SK-N-SH (cell line): ENCODE results near the gene SPDYE3. TPM values are rescaled to one million over a fixed set of nuclear protein-coding genes. Genes with fewer than 3 reads are reported as not detected.
A peak's percentile ranks its signal among the peaks of the same experiment; 100 is the strongest.
"Not testable (repeated sequence)": the region's sequence is repeated elsewhere in the genome, so short reads cannot be mapped to it uniquely, and the experiment has no call there.

Experiments
- CTCF ChIA-PET: fragments of 300-600, 350-600 bp; formaldehyde crosslinking; extraction: SDS; loops from one replicate; lab custom pipeline; 2021; lab: Yijun Ruan, JAX
- POLR2A ChIA-PET: fragments of 350-600 bp; sonication (Branson Sonifier 250); formaldehyde crosslinking; extraction: SDS; loops from one replicate; lab custom pipeline; 2020; ENCODE audit warnings: antibody characterized with exemption, inconsistent platforms; lab: Yijun Ruan, JAX
- DNase-seq: peaks from one replicate; pipeline ENCODE4 v3.0.0; 2012
- H2AFZ ChIP-seq: fragments of 200-600 bp; sonication (generic); 2 replicates; pipeline ENCODE4 v1.8.1; 2016; ENCODE audit warnings: antibody characterized with exemption, mild to moderate bottlenecking, low read depth
- H3F3A ChIP-seq: fragments of 200-600 bp; sonication (generic); replicated peaks from 2 replicates; pipeline ENCODE3; 2016; ENCODE audit warnings: antibody characterized with exemption, mild to moderate bottlenecking; ENCODE audit not compliant: insufficient read depth
- H3K27ac ChIP-seq, 2 experiments: fragments of 200-500 bp in 1 of 2; fragments of 200-600 bp in 1 of 2; sonication (Bioruptor generic) in 1 of 2; sonication (generic), shearing (Covaris generic) in 1 of 2; 2 replicates each; pipeline versions ENCODE4 v1.5.1 to v1.6.1; 2014 to 2016; ENCODE audit warnings: low read depth in 2 of 2, inconsistent platforms in 1 of 2, low read length in 1 of 2, mild to moderate bottlenecking in 1 of 2, mixed read lengths in 1 of 2
- H3K27me3 ChIP-seq: fragments of 200-600 bp; sonication (generic), shearing (Covaris generic); 2 replicates; pipeline ENCODE4 v1.6.1; 2016; ENCODE audit warnings: mixed run types; ENCODE audit not compliant: insufficient read depth
- H3K36me3 ChIP-seq, 2 experiments: fragments of 200-500 bp in 1 of 2; fragments of 200-600 bp in 1 of 2; sonication (Bioruptor generic) in 1 of 2; sonication (generic) in 1 of 2; replicated peaks in 1 of 2; 2 replicates each; pipeline versions ENCODE3 to v1.5.1; 2014 to 2016; ENCODE audit warnings: low read length in 1 of 2, mild to moderate bottlenecking in 1 of 2; ENCODE audit not compliant: insufficient read depth in 2 of 2, control insufficient read depth in 1 of 2
- H3K4me1 ChIP-seq, 2 experiments: fragments of 200-500 bp in 1 of 2; fragments of 200-600 bp in 1 of 2; sonication (Bioruptor generic) in 1 of 2; sonication (generic), shearing (Covaris generic) in 1 of 2; 2 replicates each; pipeline versions ENCODE4 v1.5.1 to v1.6.1; 2014 to 2016; ENCODE audit warnings: low read depth in 1 of 2, low read length in 1 of 2, mixed run types in 1 of 2; ENCODE audit not compliant: insufficient read depth in 2 of 2, control insufficient read depth in 1 of 2
- H3K4me2 ChIP-seq: fragments of 200-600 bp; sonication (generic), shearing (Covaris generic); 2 replicates; pipeline ENCODE4 v1.6.1; 2017; ENCODE audit warnings: mixed run types
- H3K4me3 ChIP-seq, 2 experiments: fragments of 200-500 bp in 1 of 2; fragments of 200-600 bp in 1 of 2; sonication (Bioruptor generic) in 1 of 2; sonication (generic), shearing (Covaris generic) in 1 of 2; 2 replicates each; pipeline versions ENCODE4 v1.5.1 to v1.8.1; 2014 to 2016; ENCODE audit warnings: low read depth in 2 of 2, inconsistent platforms in 1 of 2, low read length in 1 of 2, mild to moderate bottlenecking in 1 of 2, mixed read lengths in 1 of 2, moderate library complexity in 1 of 2
- H3K79me2 ChIP-seq: fragments of 200-600 bp; sonication (generic); 2 replicates; pipeline ENCODE4 v1.8.1; 2017; ENCODE audit warnings: mild to moderate bottlenecking; ENCODE audit not compliant: insufficient read depth
- H3K9ac ChIP-seq: fragments of 200-600 bp; sonication (generic); 2 replicates; pipeline ENCODE4 v1.6.1; 2017; ENCODE audit warnings: mixed run types
- H3K9me2 ChIP-seq: fragments of 200-600 bp; sonication (generic); 2 replicates; pipeline ENCODE4 v1.6.1; 2017; ENCODE audit warnings: mixed run types
- H3K9me3 ChIP-seq: fragments of 200-600 bp; sonication (generic); 2 replicates; pipeline ENCODE4 v1.6.1; 2017; ENCODE audit warnings: mixed run types, mild to moderate bottlenecking, moderate library complexity
- H4K20me1 ChIP-seq: fragments of 200-600 bp; sonication (generic); 2 replicates; pipeline ENCODE4 v1.6.1; 2017; ENCODE audit warnings: mild to moderate bottlenecking, mixed run types; ENCODE audit not compliant: insufficient read depth
- CHD2 ChIP-seq: fragments of 150-350 bp; IDR thresholded peaks from 2 replicates; pipeline ENCODE4 v1.6.1; 2018; ENCODE audit warnings: low read length; ENCODE audit not compliant: partially characterized antibody
- ELF1 ChIP-seq: IDR thresholded peaks from 2 replicates; pipeline ENCODE4 v1.4.0; 2012
- FOXM1 ChIP-seq: IDR thresholded peaks from 2 replicates; pipeline ENCODE4 v1.4.0; 2012; ENCODE audit warnings: low read depth, mild to moderate bottlenecking
- GABPA ChIP-seq: IDR thresholded peaks from 2 replicates; pipeline ENCODE4 v1.4.0; 2012; ENCODE audit warnings: low read depth, mild to moderate bottlenecking
- IRF3 ChIP-seq: fragments of 150-350 bp; IDR thresholded peaks from 2 replicates; pipeline ENCODE4 v1.6.1; 2016; ENCODE audit warnings: mild to moderate bottlenecking, low read depth, low read length
- MAX ChIP-seq: IDR thresholded peaks from 2 replicates; pipeline ENCODE4 v1.4.0; 2012; ENCODE audit warnings: low read depth
- MXI1 ChIP-seq: IDR thresholded peaks from 2 replicates; pipeline ENCODE4 v1.6.1; 2012; ENCODE audit warnings: mild to moderate bottlenecking, low read depth, low read length, improper control_type of control experiment
- NRF1 ChIP-seq: IDR thresholded peaks from 2 replicates; pipeline ENCODE4 v1.6.1; 2012; ENCODE audit warnings: low read depth, mild to moderate bottlenecking, low read length
- POLR2AphosphoS5 ChIP-seq: IDR thresholded peaks from 2 replicates; pipeline ENCODE4 v1.6.1; 2012; ENCODE audit warnings: low read depth, low read length
- RFX5 ChIP-seq: IDR thresholded peaks from 2 replicates; pipeline ENCODE4 v1.6.1; 2012; ENCODE audit warnings: mild to moderate bottlenecking, improper control_type of control experiment, low read length
- SIN3A ChIP-seq: IDR thresholded peaks from 2 replicates; pipeline ENCODE4 v1.6.1; 2012; ENCODE audit warnings: low read depth, mild to moderate bottlenecking, low read length, moderate library complexity, borderline replicate concordance
- TAF1 ChIP-seq: IDR thresholded peaks from 2 replicates; pipeline ENCODE4 v1.6.1; 2012; ENCODE audit warnings: low read depth, mild to moderate bottlenecking, low read length, moderate library complexity, borderline replicate concordance
- TCF12 ChIP-seq: IDR thresholded peaks from 2 replicates; pipeline ENCODE4 v1.4.0; 2012
- WGBS: methylation state at CpG from one replicate; pipeline ENCODE4 v1.1.6; 2017; ENCODE audit warnings: low lambda C conversion rate; 5-methylcytosine and 5-hydroxymethylcytosine counted together
- polyA plus RNA-seq, 3 experiments: library from polyadenylated mRNA; depleted of rRNA; stranded (reverse); fragments of >200 nt; gene quantifications; 2 replicates each; pipeline ENCODE4 v1.2.3, GENCODE V29; 2012

SPDYE3 gene
- polyA plus RNA-seq, 1 of the 3 experiments (the other 2 are of a cell fraction), result not detected

GRCh38 chr7:100335566-100336466, 28.3 kb downstream of the SPDYE3 start:
- H4K20me1 ChIP-seq, H3K27me3 ChIP-seq, H3K9me2 ChIP-seq, H3K9me3 ChIP-seq, H3K4me1 ChIP-seq: not testable (repeated sequence)
- Histone ChIP-seq H3K27ac (peak overlapping the region; percentile 90 to 94), H3K9ac (peak overlapping the region; percentile 95), H3F3A (peaks cover 13% of the 10 kb centered on the region), H3K36me3 (peaks cover 7 to 17% of the 10 kb centered on the region in 2 experiments), H3K79me2 (peaks cover 83% of the 10 kb centered on the region), H2AFZ (peak overlapping the region; percentile 86), H3K4me2 (peak overlapping the region; percentile 91), H3K4me3 (peak overlapping the region; percentile 88 to 99)
- POLR2A ChIA-PET, result interaction anchor here (0.6 kb wide), 1 partner anchor 48 kb away, joined by 3 read pairs; no protein-coding TSS in a partner anchor
- TF ChIP-seq TCF12, result peak; percentile 2; the same call in 1 of the 2 replicates
- TF ChIP-seq IRF3, result peak; percentile 33; the same call in 1 of the 2 replicates
- TF ChIP-seq ELF1, result peak; percentile 63
- peak; percentile 99 for TF ChIP-seq POLR2AphosphoS5
- TF ChIP-seq TAF1, result peak; percentile 74
- peak; percentile 17; the same call in 1 of the 2 replicates for TF ChIP-seq FOXM1
- TF ChIP-seq SIN3A, result peak; percentile 21; the same call in 1 of the 2 replicates
- peak; percentile 78 for TF ChIP-seq NRF1
- peak; percentile 88 for TF ChIP-seq CHD2
- peak; percentile 82 for TF ChIP-seq MXI1
- TF ChIP-seq RFX5, result peak; percentile 90
- TF ChIP-seq GABPA, result peak; percentile 77
- TF ChIP-seq MAX, result peak; percentile 55
- peak; percentile 92 for DNase-seq
- WGBS, result 1% methylated on average over 50 of the region's 85 CpGs
- CTCF ChIA-PET, result interaction anchor here (0.8 kb wide), 1 partner anchor 205 kb away, joined by 3 read pairs; no protein-coding TSS in a partner anchor

- WGBS, result 80% methylated on average over 15 of the region's 15 CpGs
- H3K9me3 ChIP-seq, DNase-seq, H3K4me1 ChIP-seq, H3K9me2 ChIP-seq, H3K27ac ChIP-seq, POLR2A ChIA-PET, CTCF ChIA-PET, H3K4me3 ChIP-seq, H2AFZ ChIP-seq, H3K27me3 ChIP-seq, H3K9ac ChIP-seq: not testable (repeated sequence)
- Histone ChIP-seq H4K20me1 (peaks cover 13% of the 10 kb centered on the region), H3K79me2 (peaks cover 91% of the 10 kb centered on the region), H3K4me2 (peak overlapping the region; percentile 56), H3K36me3 (peaks cover 27 to 37% of the 10 kb centered on the region in 2 experiments), H3F3A (peaks cover 13% of the 10 kb centered on the region)
Observed at GRCh38 chr7:100338083-100338696, 30.7 kb downstream of the SPDYE3 start.

- 73% methylated on average over 6 of the region's 6 CpGs for WGBS
- POLR2A ChIA-PET, result not testable (repeated sequence)
Observed at GRCh38 chr7:100341286-100341685, 33.8 kb downstream of the SPDYE3 start.

More at GRCh38 chr7:100341286-100341685, 33.8 kb downstream of the SPDYE3 start:
- not testable (repeated sequence) for H3K27me3 ChIP-seq, H3K27ac ChIP-seq, DNase-seq, H3K4me2 ChIP-seq, H3K9me2 ChIP-seq, H3K9me3 ChIP-seq, H3K9ac ChIP-seq, H3K4me3 ChIP-seq, H2AFZ ChIP-seq
- Histone ChIP-seq H4K20me1 (peaks cover 31% of the 10 kb centered on the region), H3K4me1 (peaks cover 3 to 12% of the 10 kb centered on the region in 2 experiments; a peak in 2 of 4 replicates), H3K36me3 (peaks cover 35 to 55% of the 10 kb centered on the region in 2 experiments), H3K79me2 (peaks cover 89% of the 10 kb centered on the region), H3F3A (peaks cover 25% of the 10 kb centered on the region)
- CTCF ChIA-PET, result interaction anchor here (1.2 kb wide), 1 partner anchor 69 kb away, joined by 3 read pairs; no protein-coding TSS in a partner anchor
